Measurements from ENCODE around the gene GRM5.

GRM5 gene

DNA sequence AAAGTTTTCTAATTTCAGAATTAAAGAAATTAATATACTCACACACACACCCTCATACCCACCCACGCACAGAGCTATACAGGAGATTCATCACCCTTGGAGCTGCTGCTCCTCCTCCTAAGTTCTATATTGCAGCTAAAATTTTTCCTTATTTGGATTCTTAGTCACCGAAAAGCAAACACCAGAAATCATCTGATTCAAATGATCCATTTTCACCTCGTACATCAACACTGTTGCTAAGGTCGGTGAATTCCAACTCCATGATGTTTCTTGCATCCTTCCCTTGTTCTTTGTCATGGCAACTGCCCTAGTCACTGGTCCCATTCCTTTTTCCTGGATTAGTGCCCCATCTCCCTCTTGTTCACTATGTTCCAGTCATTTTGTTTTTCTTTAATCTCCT is 286.2 kb downstream of the GRM5 start:
- Mint-ChIP-seq H3K27me3 (ENCODE audit: low read depth) (no peaks in the 10 kb centered on the region), H3K27ac (no peak overlapping the region), H3K4me1 (ENCODE audit: low read depth) (no peaks in the 10 kb centered on the region), H3K9me3 (peaks cover 5% of the 10 kb centered on the region), H3K36me3 (ENCODE audit: low read depth) (no peaks in the 10 kb centered on the region), H3K4me3 (no peak overlapping the region)

DNA sequence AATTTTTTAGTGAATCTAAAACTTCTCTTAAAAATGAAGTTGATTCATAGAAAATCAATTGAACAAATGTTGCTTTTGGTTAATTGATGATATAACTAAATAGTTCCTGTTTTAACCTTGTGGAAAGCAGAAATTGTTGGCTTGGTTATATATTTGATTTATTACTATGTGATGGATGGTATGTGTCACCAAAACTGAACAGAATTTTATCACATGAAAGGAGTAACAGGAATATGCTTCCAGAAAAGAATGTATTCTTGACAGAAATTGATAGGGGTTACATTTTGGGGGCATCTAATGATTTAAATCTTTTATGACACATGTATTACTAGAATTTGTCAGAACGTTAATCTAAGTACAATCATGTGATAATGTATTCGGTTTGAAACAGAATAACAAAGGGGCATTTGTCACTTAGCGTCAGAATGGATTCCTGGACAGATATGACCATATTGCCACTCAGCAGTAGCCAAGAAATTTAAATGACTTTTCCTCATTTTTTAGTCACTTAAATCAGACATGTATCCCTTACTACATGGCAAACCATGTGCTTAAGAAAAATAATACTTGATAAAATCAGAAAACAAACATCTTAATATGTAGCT is 295.2 kb downstream of the GRM5 start:
- Mint-ChIP-seq H3K4me1 (ENCODE audit: low read depth) (no peaks in the 10 kb centered on the region), H3K27me3 (ENCODE audit: low read depth) (no peaks in the 10 kb centered on the region), H3K36me3 (ENCODE audit: low read depth) (no peaks in the 10 kb centered on the region), H3K27ac (no peak overlapping the region), H3K4me3 (no peak overlapping the region), H3K9me3 (peaks cover 3% of the 10 kb centered on the region)

DNA sequence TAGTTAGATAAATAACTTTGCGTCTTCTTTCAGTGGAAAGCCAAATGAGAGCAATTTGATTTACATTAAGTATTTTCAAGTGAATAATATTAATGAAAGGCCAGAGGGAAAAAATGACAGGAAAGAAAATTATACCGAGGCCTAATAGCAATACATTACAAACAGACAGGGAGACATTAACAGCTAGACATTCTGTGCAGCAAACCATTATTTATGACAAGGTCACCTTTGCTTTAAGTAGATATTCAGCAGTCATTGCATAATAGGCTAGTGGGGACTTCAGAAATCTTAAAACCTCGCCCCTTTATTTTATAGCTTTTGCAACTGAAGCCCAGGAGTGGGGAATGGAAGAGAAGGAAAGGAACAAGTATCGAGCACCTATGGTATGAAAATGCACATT is 321.6 kb downstream of the GRM5 start:
- no peaks in the 10 kb centered on the region for H3K36me3 Mint-ChIP-seq (ENCODE audit: low read depth)
- no peak overlapping the region for H3K4me3 Mint-ChIP-seq
- no peaks in the 10 kb centered on the region for H3K4me1 Mint-ChIP-seq (ENCODE audit: low read depth)
- no peak overlapping the region for H3K27ac Mint-ChIP-seq
- no peaks in the 10 kb centered on the region for H3K9me3 Mint-ChIP-seq
- H3K27me3 Mint-ChIP-seq (ENCODE audit: low read depth) = no peaks in the 10 kb centered on the region

DNA sequence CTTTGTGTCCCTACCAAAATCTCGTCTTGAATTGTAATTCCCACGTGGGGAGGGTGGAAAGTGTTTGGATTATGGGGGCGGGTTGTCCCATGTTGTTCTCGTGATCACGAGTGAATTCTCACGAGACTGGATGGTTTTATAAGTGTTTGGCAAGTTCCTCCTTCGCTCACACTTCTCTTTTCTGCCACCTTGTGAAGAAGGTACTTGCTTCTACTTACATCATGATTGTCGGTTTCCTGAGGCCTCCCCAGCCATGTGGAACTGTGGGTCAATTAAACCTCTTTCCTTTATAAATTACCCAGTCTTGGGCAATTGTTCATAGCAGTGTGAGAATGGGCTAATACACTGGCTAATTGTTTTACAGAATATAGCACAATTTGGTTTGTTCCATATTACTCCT is 326.3 kb downstream of the GRM5 start:
- Mint-ChIP-seq H3K27me3 (ENCODE audit: low read depth) (no peaks in the 10 kb centered on the region), H3K4me1 (ENCODE audit: low read depth) (no peaks in the 10 kb centered on the region), H3K36me3 (ENCODE audit: low read depth) (no peaks in the 10 kb centered on the region), H3K9me3 (no peaks in the 10 kb centered on the region), H3K27ac (no peak overlapping the region), H3K4me3 (no peak overlapping the region)

DNA sequence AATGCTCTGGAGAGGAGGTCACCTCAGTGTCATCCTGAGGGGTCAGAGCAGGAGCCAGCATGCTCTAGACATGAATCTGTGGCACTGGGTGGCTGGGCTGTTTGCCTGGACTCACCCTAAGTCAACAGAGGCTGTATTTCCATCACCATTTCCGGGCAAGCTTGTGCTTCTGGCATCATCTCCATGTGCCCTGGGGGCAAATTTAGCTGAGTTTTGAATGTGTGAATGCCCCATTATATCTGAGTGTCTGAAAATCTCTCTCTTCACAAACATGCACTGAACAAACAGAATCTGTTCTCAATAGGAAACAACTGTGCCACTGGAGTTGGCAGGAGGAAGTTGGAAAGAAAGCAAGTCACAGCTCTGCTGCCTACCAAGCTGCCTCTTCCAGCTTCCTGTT is 356.2 kb downstream of the GRM5 start:
- no peaks in the 10 kb centered on the region for H3K36me3 Mint-ChIP-seq (ENCODE audit: low read depth)
- H3K27me3 Mint-ChIP-seq (ENCODE audit: low read depth) = no peaks in the 10 kb centered on the region
- no peaks in the 10 kb centered on the region for H3K4me1 Mint-ChIP-seq (ENCODE audit: low read depth)
- H3K4me3 Mint-ChIP-seq = no peak overlapping the region
- no peaks in the 10 kb centered on the region for H3K9me3 Mint-ChIP-seq
- no peak overlapping the region for H3K27ac Mint-ChIP-seq

DNA sequence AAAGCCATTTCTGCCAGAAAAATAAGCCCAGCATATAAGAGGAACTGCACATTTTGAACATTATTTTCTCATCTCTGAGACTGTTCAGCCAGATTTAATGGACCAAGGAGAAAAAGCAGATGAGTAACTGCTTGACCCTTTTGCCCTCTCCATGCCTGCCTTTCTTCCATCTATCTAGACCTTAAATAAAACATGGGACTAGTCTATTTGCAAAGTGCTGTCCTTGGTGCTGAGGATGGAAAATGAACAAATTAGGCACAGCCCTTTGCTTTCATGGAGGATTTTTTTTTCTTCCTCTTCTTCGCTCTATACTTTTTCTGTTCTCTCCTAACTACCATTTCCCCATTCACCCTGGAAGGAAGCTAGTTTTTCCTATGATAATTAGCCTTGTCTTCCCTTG is 361.3 kb downstream of the GRM5 start:
- no peaks in the 10 kb centered on the region for H3K4me1 Mint-ChIP-seq (ENCODE audit: low read depth)
- no peak overlapping the region for H3K4me3 Mint-ChIP-seq
- no peaks in the 10 kb centered on the region for H3K36me3 Mint-ChIP-seq (ENCODE audit: low read depth)
- no peaks in the 10 kb centered on the region for H3K27me3 Mint-ChIP-seq (ENCODE audit: low read depth)
- H3K9me3 Mint-ChIP-seq = no peaks in the 10 kb centered on the region
- no peak overlapping the region for H3K27ac Mint-ChIP-seq

DNA sequence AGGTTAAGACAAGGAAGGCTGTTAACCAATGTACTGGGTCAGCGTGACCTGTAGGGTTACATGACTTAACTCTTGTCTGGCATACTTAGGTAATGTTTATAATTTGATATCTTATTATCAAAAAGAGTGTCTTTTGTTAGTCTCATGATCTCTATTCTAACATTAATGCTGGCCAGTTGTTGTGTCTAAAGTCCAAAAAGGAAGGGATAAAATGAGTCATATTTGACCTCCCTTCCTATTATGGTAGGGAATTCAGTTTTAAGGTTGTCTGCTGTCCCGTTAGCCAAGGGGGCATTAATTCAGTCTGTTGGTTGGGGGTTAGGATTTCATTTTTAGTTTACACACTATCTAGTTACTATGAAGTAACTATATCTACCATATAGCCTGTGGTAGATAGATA is 364.0 kb downstream of the GRM5 start:
- H3K27ac Mint-ChIP-seq = no peak overlapping the region
- no peaks in the 10 kb centered on the region for H3K9me3 Mint-ChIP-seq
- H3K4me3 Mint-ChIP-seq = no peak overlapping the region
- no peaks in the 10 kb centered on the region for H3K36me3 Mint-ChIP-seq (ENCODE audit: low read depth)
- no peaks in the 10 kb centered on the region for H3K4me1 Mint-ChIP-seq (ENCODE audit: low read depth)
- H3K27me3 Mint-ChIP-seq (ENCODE audit: low read depth) = no peaks in the 10 kb centered on the region

DNA sequence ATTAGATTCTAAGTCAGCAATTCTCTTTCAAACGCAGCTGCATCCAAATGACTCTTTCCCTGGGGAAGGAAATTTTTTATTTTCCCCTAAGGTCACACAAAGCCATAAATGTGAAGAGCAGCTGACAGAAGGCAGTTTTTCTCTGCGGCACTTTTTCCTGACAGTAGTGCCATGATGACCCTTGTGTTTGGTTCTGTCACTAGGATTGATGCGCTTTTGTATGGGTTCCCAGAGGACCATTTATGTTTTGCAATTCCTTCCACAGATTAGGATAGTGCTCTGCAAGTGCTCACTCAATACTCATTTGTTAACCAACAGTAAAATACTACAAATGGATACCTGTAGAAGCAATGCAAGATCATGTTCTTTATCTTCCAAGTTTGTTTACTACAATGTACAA is 368.6 kb downstream of the GRM5 start:
- no peak overlapping the region for H3K4me3 Mint-ChIP-seq
- no peaks in the 10 kb centered on the region for H3K27me3 Mint-ChIP-seq (ENCODE audit: low read depth)
- H3K4me1 Mint-ChIP-seq (ENCODE audit: low read depth) = no peaks in the 10 kb centered on the region
- no peaks in the 10 kb centered on the region for H3K36me3 Mint-ChIP-seq (ENCODE audit: low read depth)
- H3K27ac Mint-ChIP-seq = no peak overlapping the region
- H3K9me3 Mint-ChIP-seq = no peaks in the 10 kb centered on the region

DNA sequence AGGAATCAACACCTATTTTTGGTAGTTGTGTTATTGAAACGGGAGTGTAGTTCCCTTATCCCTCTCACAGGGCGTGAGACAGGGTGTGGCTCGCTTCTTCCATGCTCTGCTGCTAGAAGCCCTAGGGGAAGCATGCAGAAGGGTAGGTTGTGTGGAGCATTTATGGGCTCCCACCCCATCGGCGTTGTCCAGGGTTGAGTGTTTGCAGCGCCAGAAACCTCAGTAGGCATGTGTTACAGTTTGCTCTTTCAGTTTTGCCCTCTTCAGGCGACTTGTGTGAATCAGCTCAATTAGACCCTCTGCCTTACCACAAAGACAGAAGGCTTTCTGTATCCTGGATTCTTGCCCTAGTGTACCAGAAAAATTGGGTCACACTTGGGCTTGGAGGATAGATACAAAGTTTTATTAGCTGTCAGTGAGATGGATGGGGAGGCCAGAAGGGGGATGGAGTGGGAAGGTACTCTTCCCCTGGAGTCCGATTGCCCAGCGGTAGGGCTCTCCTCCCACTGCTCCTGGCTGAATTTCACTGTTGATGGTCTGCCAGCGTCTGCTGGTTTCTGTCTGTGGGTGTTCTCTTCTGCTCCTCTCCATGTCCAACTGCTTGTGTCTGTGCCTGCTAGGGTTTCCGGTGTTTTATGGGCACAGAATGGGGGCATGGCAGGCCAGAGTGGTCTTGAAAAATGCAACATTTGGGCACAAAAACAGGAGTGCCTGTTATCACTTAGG is 369.9 kb downstream of the GRM5 start:
- Mint-ChIP-seq H3K4me1 (ENCODE audit: low read depth) (no peaks in the 10 kb centered on the region), H3K9me3 (no peaks in the 10 kb centered on the region), H3K27ac (no peak overlapping the region), H3K4me3 (no peak overlapping the region), H3K36me3 (ENCODE audit: low read depth) (no peaks in the 10 kb centered on the region), H3K27me3 (ENCODE audit: low read depth) (no peaks in the 10 kb centered on the region)

DNA sequence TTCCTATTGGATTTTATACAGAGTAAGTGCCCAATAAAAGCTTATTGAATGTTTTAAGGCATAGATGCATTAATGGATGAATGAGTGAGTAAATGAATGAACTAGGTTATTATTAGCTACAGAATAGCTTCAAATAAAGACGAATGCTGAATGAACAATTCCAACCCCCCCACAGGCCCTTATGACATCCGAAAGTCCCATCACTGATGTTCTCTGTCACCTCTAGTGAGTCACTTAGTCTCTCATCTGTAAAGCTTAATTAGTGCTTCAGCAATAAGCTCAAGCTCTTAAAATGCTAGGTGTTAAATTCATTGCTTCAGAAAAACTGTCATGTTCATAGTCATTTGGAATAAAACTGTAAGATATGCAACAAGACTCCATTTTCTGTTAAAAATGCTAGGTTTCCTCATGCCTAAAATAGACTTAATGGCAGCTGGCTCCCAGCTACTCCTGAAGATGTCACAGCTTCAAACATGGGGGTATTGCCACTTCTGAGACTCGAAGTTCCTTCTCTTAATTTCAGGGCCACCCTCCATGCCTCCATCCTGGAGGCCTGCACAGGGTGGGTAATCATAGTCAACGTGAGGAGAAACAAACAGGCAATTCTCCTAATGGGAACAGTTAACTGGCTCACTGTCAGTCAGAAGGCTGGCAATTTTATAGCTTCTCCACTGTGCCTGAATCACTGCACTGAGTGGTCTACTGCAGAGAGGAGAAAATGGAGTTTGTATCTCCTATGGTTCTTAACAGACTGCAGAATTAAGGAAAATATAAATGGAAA is 373.3 kb downstream of the GRM5 start:
- H3K27ac Mint-ChIP-seq = no peak overlapping the region
- H3K9me3 Mint-ChIP-seq = no peaks in the 10 kb centered on the region
- no peaks in the 10 kb centered on the region for H3K36me3 Mint-ChIP-seq (ENCODE audit: low read depth)
- no peak overlapping the region for H3K4me3 Mint-ChIP-seq
- no peaks in the 10 kb centered on the region for H3K27me3 Mint-ChIP-seq (ENCODE audit: low read depth)
- no peaks in the 10 kb centered on the region for H3K4me1 Mint-ChIP-seq (ENCODE audit: low read depth)

DNA sequence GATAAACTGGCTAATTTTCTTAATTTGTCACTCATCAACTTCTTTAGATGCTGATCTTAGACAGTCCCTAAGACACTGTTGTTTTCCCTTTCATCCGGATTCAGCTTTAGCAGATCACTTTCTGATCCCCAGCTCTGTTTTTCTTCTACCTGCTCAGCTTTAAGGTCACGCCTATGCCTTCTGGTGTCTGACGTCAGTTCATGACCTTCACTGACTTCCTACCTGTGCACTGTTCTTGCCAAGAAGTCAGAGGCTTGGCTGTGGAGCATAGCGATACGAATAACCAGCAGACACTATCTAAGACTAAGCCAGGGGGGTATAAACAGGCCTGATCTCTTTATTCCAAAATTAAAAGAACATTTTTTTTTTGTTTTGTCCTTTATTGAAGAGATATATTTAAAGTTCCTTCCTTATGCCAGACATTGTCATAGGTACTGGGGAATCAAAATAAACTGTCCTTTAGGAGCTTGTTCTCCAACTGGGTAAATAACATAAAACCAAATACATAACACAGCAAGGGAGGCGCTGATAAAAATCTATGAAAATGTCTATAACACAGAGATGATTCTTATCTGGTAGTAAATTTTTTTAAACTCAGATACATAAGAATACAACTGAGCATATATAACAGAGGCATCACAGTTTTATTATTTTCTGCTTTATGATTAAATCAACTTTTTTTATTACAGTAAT is 376.1 kb downstream of the GRM5 start:
- H3K4me1 Mint-ChIP-seq (ENCODE audit: low read depth) = no peaks in the 10 kb centered on the region
- no peak overlapping the region for H3K4me3 Mint-ChIP-seq
- no peaks in the 10 kb centered on the region for H3K9me3 Mint-ChIP-seq
- no peaks in the 10 kb centered on the region for H3K36me3 Mint-ChIP-seq (ENCODE audit: low read depth)
- no peaks in the 10 kb centered on the region for H3K27me3 Mint-ChIP-seq (ENCODE audit: low read depth)
- no peak overlapping the region for H3K27ac Mint-ChIP-seq

DNA sequence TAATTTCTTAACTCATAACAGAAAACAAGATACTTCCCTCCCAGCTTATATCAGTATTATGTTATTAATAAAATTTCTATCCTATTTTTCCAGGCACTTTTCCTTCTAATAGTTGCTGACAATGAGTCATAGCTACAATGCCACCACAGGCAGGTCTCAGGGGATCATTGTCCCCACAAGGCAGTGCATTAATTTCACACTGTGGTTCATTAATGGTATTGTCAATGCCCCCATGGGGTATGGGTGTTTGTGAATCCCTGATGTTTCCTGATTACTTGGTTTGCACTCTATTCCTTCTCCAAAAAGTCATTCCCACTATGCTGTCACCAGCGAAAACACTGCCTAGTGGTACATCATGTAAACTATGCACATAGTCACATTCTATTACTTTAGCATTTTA is 382.8 kb downstream of the GRM5 start:
- no peaks in the 10 kb centered on the region for H3K36me3 Mint-ChIP-seq (ENCODE audit: low read depth)
- no peak overlapping the region for H3K27ac Mint-ChIP-seq
- no peaks in the 10 kb centered on the region for H3K27me3 Mint-ChIP-seq (ENCODE audit: low read depth)
- H3K9me3 Mint-ChIP-seq = peaks cover 5% of the 10 kb centered on the region
- no peak overlapping the region for H3K4me3 Mint-ChIP-seq
- no peaks in the 10 kb centered on the region for H3K4me1 Mint-ChIP-seq (ENCODE audit: low read depth)

DNA sequence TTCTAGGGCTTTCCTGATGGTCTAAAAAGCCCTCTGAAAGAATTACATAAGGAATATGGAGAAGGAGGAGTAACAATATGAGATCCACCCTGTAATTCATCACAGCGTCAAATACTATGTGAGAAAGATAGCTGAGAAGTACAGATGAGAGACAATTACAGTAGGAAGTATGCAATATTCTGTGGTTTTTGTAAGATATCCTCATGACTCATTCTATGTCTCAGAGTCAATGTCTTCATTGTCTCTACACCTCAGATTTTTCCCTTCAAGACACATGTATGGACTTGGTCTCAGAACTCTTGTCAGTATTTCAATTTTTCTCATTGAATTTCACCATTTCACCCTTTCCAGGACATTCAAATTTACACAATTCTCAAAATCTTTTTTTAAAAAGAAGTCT is 385.0 kb downstream of the GRM5 start:
- H3K36me3 Mint-ChIP-seq (ENCODE audit: low read depth) = no peaks in the 10 kb centered on the region

DNA sequence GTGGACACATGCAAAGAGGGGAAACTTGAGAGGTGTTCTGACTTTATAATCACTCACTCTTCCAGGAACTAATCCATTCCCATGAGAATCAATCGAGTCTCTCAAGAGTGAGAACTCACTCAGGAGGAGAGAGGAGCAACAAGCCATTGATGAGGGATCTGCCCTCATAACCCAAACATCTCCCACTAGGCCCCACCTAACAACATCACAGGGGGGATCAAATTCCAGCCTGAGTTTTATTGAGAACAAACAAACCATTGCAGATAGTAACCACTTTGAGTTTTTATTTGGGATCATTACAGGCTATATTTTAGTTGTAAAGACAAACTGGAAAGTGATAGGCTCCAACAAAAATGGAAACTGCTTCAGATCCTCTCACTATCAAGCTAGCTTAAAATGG is 399.4 kb downstream of the GRM5 start:
- Mint-ChIP-seq H3K9me3 (no peaks in the 10 kb centered on the region), H3K27ac (no peak overlapping the region), H3K4me3 (no peak overlapping the region), H3K27me3 (ENCODE audit: low read depth) (no peaks in the 10 kb centered on the region), H3K4me1 (ENCODE audit: low read depth) (no peaks in the 10 kb centered on the region), H3K36me3 (ENCODE audit: low read depth) (no peaks in the 10 kb centered on the region)

More for the DNA sequence above, 385.0 kb downstream of the GRM5 start:
- Mint-ChIP-seq H3K4me3 (no peak overlapping the region), H3K27me3 (ENCODE audit: low read depth) (no peaks in the 10 kb centered on the region), H3K27ac (no peak overlapping the region), H3K4me1 (ENCODE audit: low read depth) (no peaks in the 10 kb centered on the region), H3K9me3 (peaks cover 5% of the 10 kb centered on the region)

All from T-helper 1 cell treated with Interleukin-12 subunit alpha and Interleukin-12 subunit beta and Interleukin-4 antibody, amounts not matched to agents 30 μg/mL and 1 μg/mL, for 36 hours (primary cell).